Myometrial cell (primary cell): ENCODE measurements around the gene STMP1. TPM values are rescaled to one million over a fixed set of nuclear protein-coding genes. Genes with fewer than 3 reads are reported as not detected.

Experiments used
- total RNA-seq: library from RNA; depleted of rRNA; stranded (reverse); fragments of >200 nt; gene quantifications from 2 replicates; pipeline ENCODE4 v1.2.3, GENCODE V29; 2015

The STMP1 gene
- total RNA-seq, result 18.3 and 23.4 TPM in 2 replicates

DNA sequence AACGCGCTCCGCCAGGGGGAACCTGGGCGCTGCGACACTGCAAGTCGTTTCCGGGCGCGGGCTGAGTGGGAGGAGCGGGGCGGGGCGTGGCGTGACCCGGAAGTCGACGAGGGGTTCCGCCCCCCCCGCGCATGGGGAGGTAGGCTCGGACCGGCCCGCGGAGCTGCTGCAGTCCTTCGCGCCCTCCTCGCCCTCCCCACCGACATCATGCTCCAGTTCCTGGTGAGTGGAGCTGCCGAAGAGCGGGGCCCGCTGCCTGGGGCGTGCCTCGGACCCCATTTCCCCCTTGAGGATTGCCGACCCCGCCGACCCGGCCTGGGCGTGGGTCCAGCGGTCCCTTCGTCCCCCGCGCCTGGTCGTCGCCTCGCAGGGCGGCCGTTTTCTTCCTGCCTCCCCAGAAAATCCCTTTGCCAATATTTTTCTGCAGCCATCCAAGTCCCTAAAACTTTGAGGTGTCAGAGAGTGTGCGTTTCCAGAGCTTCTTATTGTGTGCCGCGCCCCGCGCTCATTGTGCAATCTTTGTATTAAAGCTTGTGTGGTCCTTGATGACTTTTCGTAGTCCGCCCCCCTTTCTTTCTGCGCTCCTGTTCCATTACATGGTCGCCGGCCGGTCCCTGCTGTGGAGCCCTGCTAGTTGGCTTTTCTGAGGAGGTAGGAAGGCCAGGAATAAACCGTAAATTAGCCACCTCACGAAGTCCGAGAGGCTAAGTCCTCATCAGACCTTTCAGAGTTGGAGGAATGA is at the start of gene STMP1:
Gene STMP1 (plus strand): TSS at position 142 of the 742 bp plus-strand sequence.

Other genes starting within 250 kb of the STMP1 start
- 6.6 and 8.6 TPM in 2 replicates for gene CNOT4, start 152.4 kb upstream of the STMP1 start, total RNA-seq
- 49.6 and 58.5 TPM in 2 replicates for gene NUP205, start 104.6 kb upstream of the STMP1 start, total RNA-seq
- not detected in 2 replicates for gene SLC13A4, start 65.7 kb downstream of the STMP1 start, total RNA-seq
- gene FAM180A, start 86.3 kb downstream of the STMP1 start, total RNA-seq, result 1.7 and 5.1 TPM in 2 replicates